Testis (tissue), 3 donors: ENCODE data around the gene MYOC. TPM values are rescaled to one million over a fixed set of nuclear protein-coding genes. Genes with fewer than 3 reads are reported as not detected.
"Not testable (repeated sequence)": the region's sequence is repeated elsewhere in the genome, so short reads cannot be mapped to it uniquely, and the experiment has no call there.

Source experiments
- DNase-seq: peaks from one replicate; pipeline ENCODE4 v3.0.0-alpha.2; 2019
- H3K27ac ChIP-seq, 2 donors: fragments of 200-600 bp; sonication (generic); one replicate each; pipeline ENCODE4 v1.5.1; 2019
- H3K27me3 ChIP-seq: fragments of 200-600 bp; sonication (generic); one replicate; pipeline ENCODE4 v1.5.1; 2019
- H3K36me3 ChIP-seq: fragments of 200-600 bp; sonication (generic); one replicate; pipeline ENCODE4 v1.5.1; 2017; ENCODE audit warnings: low read depth; ENCODE audit errors: missing control alignments
- H3K4me1 ChIP-seq: fragments of 200-600 bp; sonication (generic); one replicate; pipeline ENCODE4 v1.5.1; 2019
- H3K4me3 ChIP-seq, 2 donors: fragments of 200-600 bp; sonication (generic); one replicate each; pipeline ENCODE4 v1.5.1; 2017 to 2019
- H3K9me3 ChIP-seq: fragments of 200-600 bp; sonication (generic); one replicate; pipeline ENCODE4 v1.5.1; 2017
- CTCF ChIP-seq, 3 experiments: fragments of 450-650 bp in 2 of 3; fragments of 200-600 bp in 1 of 3; sonication (generic) in 1 of 3; IDR thresholded peaks; one replicate each; pipeline ENCODE4 v1.5.1; 2016 to 2019; ENCODE audit warnings: antibody characterized with exemption in 3 of 3, mild to moderate bottlenecking in 2 of 3, moderate library complexity in 1 of 3
- POLR2A ChIP-seq: fragments of 450-650 bp; IDR thresholded peaks from one replicate; pipeline ENCODE4 v1.6.1; 2017; ENCODE audit warnings: antibody characterized with exemption, mild to moderate bottlenecking, moderate library complexity
- WGBS, 2 donors: methylation state at CpG; one replicate each; pipeline ENCODE4 v1.1.5; 2018; 5-methylcytosine and 5-hydroxymethylcytosine counted together
- intact Hi-C: fragments of 100-400 bp; cut with DNase I; formaldehyde crosslinking; loops from one replicate; pipeline ENCODE4 v1.15.1; 2023; ENCODE audit warnings: low total_unique reads
- polyA plus RNA-seq: library from polyadenylated mRNA; stranded (reverse); fragments of 350-450 nt; fragmentation: Illumina TruSeq; extraction: RNeasy Lipid Tissue Mini Kit (QIAGEN cat#74804); gene quantifications from one replicate; pipeline ENCODE4 v1.2.3, GENCODE V29; 2014; ENCODE audit warnings: low read depth, low replicate concordance; ENCODE audit not compliant: insufficient read depth
- total RNA-seq, 2 donors: library from RNA; depleted of rRNA; stranded (reverse); fragments of >200 nt; gene quantifications; one replicate each; pipeline ENCODE4 v1.2.3, GENCODE V29; 2016

The MYOC gene
- total and polyA plus RNA-seq, 3 donors from 2014 or later = 1.3 to 3.4 (median 3.0) TPM

GRCh38 chr1:171625225-171625624 lies 27.3 kb downstream of the MYOC start:
- intact Hi-C loops = no loop called here
- TF ChIP-seq POLR2A = no peak
- TF ChIP-seq CTCF (IDR thresholded peaks at IDR 0.05) = no peak
- Histone ChIP-seq H3K27ac (no peak overlapping the region), H3K36me3 (no peaks in the 10 kb centered on the region), H3K4me1 (no peaks in the 10 kb centered on the region), H3K9me3 (no peaks in the 10 kb centered on the region), H3K27me3 (no peaks in the 10 kb centered on the region), H3K4me3 (no peak overlapping the region)
- DNase-seq = no peak
- WGBS, 2 donors = 95 to 100% methylated on average over 1 of the region's 1 CpG

- intact Hi-C loops = no loop called here
- no peak for DNase-seq
- H3K27me3 ChIP-seq = no peaks in the 10 kb centered on the region
- no peaks in the 10 kb centered on the region for H3K9me3 ChIP-seq
- TF ChIP-seq CTCF (IDR thresholded peaks at IDR 0.05) (no peak), POLR2A (no peak)
- 75 to 79% methylated on average over 9 of the region's 9 CpGs for WGBS, 2 donors
- no peaks in the 10 kb centered on the region for H3K36me3 ChIP-seq
- H3K27ac ChIP-seq = no peak overlapping the region
- H3K4me3 ChIP-seq = no peak overlapping the region
- H3K4me1 ChIP-seq = no peaks in the 10 kb centered on the region
These were observed 28.7 kb downstream of the MYOC start for GRCh38 chr1:171623651-171624331.

GRCh38 chr1:171622152-171622462 lies 30.4 kb downstream of the MYOC start, which contains the start of gene MYOCOS:
TSS of gene MYOCOS (plus strand) at chr1:171622243. CDS start at chr1:171623884, 1,641 bp downstream.
- H3K27ac ChIP-seq = no peak within 1 kb of the TSS
- no peaks in the 10 kb centered on the region for H3K9me3 ChIP-seq
- TF ChIP-seq POLR2A (no peak), CTCF (IDR thresholded peaks at IDR 0.05) (no peak)
- intact Hi-C loops = no loop called here
- no peaks in the 10 kb centered on the region for H3K27me3 ChIP-seq
- 54 to 56% methylated on average over 7 of the region's 7 CpGs for whole genome bisulfite sequencing, 2 donors
- no peaks in the 10 kb centered on the region for H3K4me1 ChIP-seq
- H3K36me3 ChIP-seq = no peaks in the 10 kb centered on the region
- DNase-seq = no peak
- H3K4me3 ChIP-seq = no peak within 1 kb of the TSS

- intact Hi-C loops = no loop called here
- no peak for TF ChIP-seq CTCF (IDR thresholded peaks at IDR 0.05)
- TF ChIP-seq POLR2A = no peak
- H3K4me1 ChIP-seq = no peaks in the 10 kb centered on the region
- H3K9me3 ChIP-seq = no peaks in the 10 kb centered on the region
- no peak overlapping the region for H3K27ac ChIP-seq
- H3K4me3 ChIP-seq = no peak overlapping the region
- WGBS, 2 donors = 79 to 84% methylated on average over 2 of the region's 2 CpGs
- DNase-seq = no peak
- H3K36me3 ChIP-seq = no peaks in the 10 kb centered on the region
- H3K27me3 ChIP-seq = no peaks in the 10 kb centered on the region
These were observed 35.9 kb downstream of the MYOC start for GRCh38 chr1:171616586-171616985.

GRCh38 chr1:171615122-171615906 lies 37.2 kb downstream of the MYOC start:
- intact Hi-C loops, DNase-seq: not testable (repeated sequence)
- 87 to 90% methylated on average over 11 to 14 of the region's 14 CpGs for WGBS, 2 donors

More at GRCh38 chr1:171615122-171615906, 37.2 kb downstream of the MYOC start:
- not testable (repeated sequence) for H3K4me1 ChIP-seq, H3K27ac ChIP-seq, H3K4me3 ChIP-seq, H3K27me3 ChIP-seq, H3K9me3 ChIP-seq, H3K36me3 ChIP-seq
